Measurements from ENCODE around the gene CDH4. TPM values are rescaled to one million over a fixed set of nuclear protein-coding genes. Genes with fewer than 3 reads are reported as not detected.

The CDH4 gene
- polyA plus RNA-seq, 1 donor (not counting 4 experiments of a cell fraction or from before 2014, with no cell fraction given): 2.2 TPM

DNA sequence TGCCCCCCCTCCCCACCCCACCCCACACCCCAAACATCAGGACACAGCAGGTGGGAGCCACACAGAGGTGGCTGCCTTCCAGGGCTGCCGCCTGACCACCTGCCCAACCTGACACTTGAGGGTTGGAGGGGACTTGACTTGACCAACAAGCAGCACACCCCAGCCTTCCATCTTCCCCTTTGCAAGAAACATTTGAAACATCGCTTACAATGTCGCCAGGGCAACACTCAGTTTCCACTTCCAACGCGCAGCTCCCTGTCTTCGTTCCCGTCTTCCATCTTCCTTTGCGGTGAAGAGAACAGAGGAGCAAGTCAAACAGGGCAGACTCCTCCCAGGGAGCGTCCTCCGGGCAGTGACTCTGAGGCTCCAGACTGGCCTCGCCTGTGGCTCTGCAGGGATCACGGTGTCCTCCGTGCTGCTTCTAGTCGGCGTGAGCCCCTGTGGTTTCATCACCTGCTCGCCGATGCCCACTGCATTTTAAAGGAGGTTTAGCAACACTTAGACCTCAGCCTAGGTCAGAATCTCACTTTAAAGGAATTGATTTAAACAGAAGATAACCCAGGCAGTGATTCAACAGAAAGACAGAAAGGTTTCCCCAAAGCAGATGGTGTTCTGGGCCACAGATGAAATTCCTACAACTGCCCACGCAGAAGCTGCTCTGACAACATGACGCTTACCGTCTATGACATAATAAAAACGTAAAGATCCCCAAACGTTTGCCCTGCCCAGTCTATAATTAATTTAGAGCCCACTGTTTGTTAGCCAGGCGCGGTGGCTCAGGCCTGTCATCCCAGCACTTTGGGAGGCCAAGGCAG lies 682.9 kb downstream of the CDH4 start:
- H3K4me2 ChIP-seq (ENCODE audit: control insufficient read depth, extremely low read depth, insufficient read depth, low read depth, low read length): no peak overlapping the region
- H4K20me1 ChIP-seq (ENCODE audit: control insufficient read depth, extremely low read depth, insufficient read depth, low read length): no peaks in the 10 kb centered on the region
- no peaks in the 10 kb centered on the region for H3K79me2 ChIP-seq (ENCODE audit: control insufficient read depth, insufficient read depth, low read length)
- no peak for DNase-seq (ENCODE audit: low read depth, low spot score)
- no peak overlapping the region for H2AFZ ChIP-seq (ENCODE audit: control insufficient read depth, low read length)
- no peak overlapping the region for H3K9ac ChIP-seq (ENCODE audit: control insufficient read depth, extremely low read depth, insufficient read depth, low read length)
- no peak overlapping the region for H3K27ac ChIP-seq (ENCODE audit: control insufficient read depth, insufficient read depth, low read length)
- H3K4me3 ChIP-seq (ENCODE audit: control insufficient read depth in 2 of 3, extremely low read depth in 1 of 3, insufficient read depth in 2 of 3, low read depth in 1 of 3, low read length in 3 of 3): no peak overlapping the region
- dilution Hi-C loops (cut with MboI; ENCODE audit: extremely low pct_ligation_motif_present, low sequenced_read_pairs): no loop called here
- H3K4me1 ChIP-seq (ENCODE audit: control insufficient read depth, extremely low read depth, insufficient read depth, low read length): no peaks in the 10 kb centered on the region
- H3K9me3 ChIP-seq (ENCODE audit: control insufficient read depth, low read depth, low read length): no peaks in the 10 kb centered on the region
- H3K36me3 ChIP-seq (ENCODE audit: control insufficient read depth in 2 of 2, extremely low read depth in 1 of 2, insufficient read depth in 2 of 2, low read length in 2 of 2): no peaks in the 10 kb centered on the region
- H3K27me3 ChIP-seq (ENCODE audit: control insufficient read depth, extremely low read depth, insufficient read depth, low read length): no peaks in the 10 kb centered on the region
- FAIRE-seq: no peak
- no peak for TF ChIP-seq EZH2 (IDR thresholded peaks at IDR 0.05; ENCODE audit: low read length)
- TF ChIP-seq, protein P1, sequence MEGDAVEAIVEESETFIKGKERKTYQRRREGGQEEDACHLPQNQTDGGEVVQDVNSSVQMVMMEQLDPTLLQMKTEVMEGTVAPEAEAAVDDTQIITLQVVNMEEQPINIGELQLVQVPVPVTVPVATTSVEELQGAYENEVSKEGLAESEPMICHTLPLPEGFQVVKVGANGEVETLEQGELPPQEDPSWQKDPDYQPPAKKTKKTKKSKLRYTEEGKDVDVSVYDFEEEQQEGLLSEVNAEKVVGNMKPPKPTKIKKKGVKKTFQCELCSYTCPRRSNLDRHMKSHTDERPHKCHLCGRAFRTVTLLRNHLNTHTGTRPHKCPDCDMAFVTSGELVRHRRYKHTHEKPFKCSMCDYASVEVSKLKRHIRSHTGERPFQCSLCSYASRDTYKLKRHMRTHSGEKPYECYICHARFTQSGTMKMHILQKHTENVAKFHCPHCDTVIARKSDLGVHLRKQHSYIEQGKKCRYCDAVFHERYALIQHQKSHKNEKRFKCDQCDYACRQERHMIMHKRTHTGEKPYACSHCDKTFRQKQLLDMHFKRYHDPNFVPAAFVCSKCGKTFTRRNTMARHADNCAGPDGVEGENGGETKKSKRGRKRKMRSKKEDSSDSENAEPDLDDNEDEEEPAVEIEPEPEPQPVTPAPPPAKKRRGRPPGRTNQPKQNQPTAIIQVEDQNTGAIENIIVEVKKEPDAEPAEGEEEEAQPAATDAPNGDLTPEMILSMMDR (optimal IDR thresholded peaks at IDR 0.05 in 1 of 3, IDR thresholded peaks at IDR 0.05 in 1 of 3, conservative IDR thresholded peaks at IDR 0.05 in 1 of 3; ENCODE audit: extremely low read depth in 1 of 3, insufficient read depth in 2 of 3, low read length in 3 of 3): no peak
- no peaks in the 10 kb centered on the region for H3K9me1 ChIP-seq (ENCODE audit: control insufficient read depth, extremely low read depth, insufficient read depth, low read length)

DNA sequence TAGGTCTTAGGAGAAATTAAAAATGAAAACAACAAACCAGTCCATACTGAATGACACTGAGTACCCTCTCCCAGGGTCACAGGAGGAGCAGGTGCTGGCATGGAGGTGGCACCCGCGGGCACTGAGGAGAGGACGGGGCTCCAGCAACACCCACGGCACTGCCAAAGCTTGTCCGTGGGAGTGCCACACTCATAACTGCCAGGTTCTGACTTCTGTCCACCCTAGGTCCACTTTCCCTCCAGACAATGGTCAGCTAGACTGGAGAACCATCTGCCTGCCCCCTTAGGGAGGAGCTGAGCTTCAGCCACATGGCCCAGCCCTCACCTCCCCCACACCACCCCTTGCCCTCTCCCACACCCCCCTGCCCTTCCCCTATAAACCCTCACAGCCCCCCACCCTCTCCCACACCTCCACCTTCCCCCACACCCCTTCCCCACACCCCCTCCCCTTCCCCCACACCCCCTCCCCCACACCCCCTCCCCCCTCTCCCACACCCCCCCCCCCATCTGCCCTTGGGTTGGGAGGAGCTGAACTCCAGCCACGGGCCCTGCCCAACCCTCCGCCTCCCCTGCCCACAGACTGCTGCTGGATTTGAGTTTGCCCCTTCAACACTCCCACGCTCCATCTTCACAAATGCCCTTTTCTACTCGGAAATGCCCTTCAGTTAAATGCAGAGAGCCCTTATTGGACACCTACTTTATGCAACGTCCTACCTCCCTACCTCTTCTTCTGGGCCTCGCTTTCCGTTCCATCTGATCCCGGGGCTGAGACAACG lies 684.1 kb downstream of the CDH4 start:
- H3K36me3 ChIP-seq (ENCODE audit: control insufficient read depth in 2 of 2, extremely low read depth in 1 of 2, insufficient read depth in 2 of 2, low read length in 2 of 2): no peaks in the 10 kb centered on the region
- H3K4me2 ChIP-seq (ENCODE audit: control insufficient read depth, extremely low read depth, insufficient read depth, low read depth, low read length): no peak overlapping the region
- H4K20me1 ChIP-seq (ENCODE audit: control insufficient read depth, extremely low read depth, insufficient read depth, low read length): no peaks in the 10 kb centered on the region
- TF ChIP-seq EZH2 (IDR thresholded peaks at IDR 0.05; ENCODE audit: low read length): no peak
- TF ChIP-seq, protein P1 (optimal IDR thresholded peaks at IDR 0.05 in 1 of 3, IDR thresholded peaks at IDR 0.05 in 1 of 3, conservative IDR thresholded peaks at IDR 0.05 in 1 of 3; ENCODE audit: extremely low read depth in 1 of 3, insufficient read depth in 2 of 3, low read length in 3 of 3): no peak
- FAIRE-seq (no peak), DNase-seq (ENCODE audit: low read depth, low spot score) (no peak)
- dilution Hi-C loops (cut with MboI; ENCODE audit: extremely low pct_ligation_motif_present, low sequenced_read_pairs): no loop called here
- no peak overlapping the region for H3K27ac ChIP-seq (ENCODE audit: control insufficient read depth, insufficient read depth, low read length)
- no peaks in the 10 kb centered on the region for H3K79me2 ChIP-seq (ENCODE audit: control insufficient read depth, insufficient read depth, low read length)
- H3K9ac ChIP-seq (ENCODE audit: control insufficient read depth, extremely low read depth, insufficient read depth, low read length): no peak overlapping the region
- no peak overlapping the region for H2AFZ ChIP-seq (ENCODE audit: control insufficient read depth, low read length)
- no peaks in the 10 kb centered on the region for H3K4me1 ChIP-seq (ENCODE audit: control insufficient read depth, extremely low read depth, insufficient read depth, low read length)
- no peaks in the 10 kb centered on the region for H3K9me1 ChIP-seq (ENCODE audit: control insufficient read depth, extremely low read depth, insufficient read depth, low read length)
- H3K9me3 ChIP-seq (ENCODE audit: control insufficient read depth, low read depth, low read length): no peaks in the 10 kb centered on the region
- peaks cover 4% of the 10 kb centered on the region for H3K27me3 ChIP-seq (ENCODE audit: control insufficient read depth, extremely low read depth, insufficient read depth, low read length)
- no peak overlapping the region for H3K4me3 ChIP-seq (ENCODE audit: control insufficient read depth in 2 of 3, extremely low read depth in 1 of 3, insufficient read depth in 2 of 3, low read depth in 1 of 3, low read length in 3 of 3)

Measured in keratinocyte (primary cell).